ENCODE data around the gene EIF4E1B.

The EIF4E1B gene

GRCh38 chr5:176646707-176647029 lies 16.2 kb downstream of the EIF4E1B start:
- no peak for DNase-seq (ENCODE audit: low read depth)
- peak overlapping the region; percentile 28 for H3K4me3 ChIP-seq (ENCODE audit: low read depth, low read length)
- TF ChIP-seq CTCF (IDR thresholded peaks at IDR 0.05; ENCODE audit: low read depth, low read length) (no peak), POLR2A (IDR thresholded peaks at IDR 0.05; ENCODE audit: extremely low read depth, insufficient read length) (no peak), MAX (IDR thresholded peaks at IDR 0.05; ENCODE audit: low read depth, low read length) (no peak; the same call in 1 of the 2 replicates), MYC (IDR thresholded peaks at IDR 0.05; ENCODE audit: low read depth, low read length) (no peak)

- H3K4me3 ChIP-seq (ENCODE audit: low read depth, low read length) = peak within 1 kb of the TSS; percentile 52
- TF ChIP-seq MAX (IDR thresholded peaks at IDR 0.05; ENCODE audit: low read depth, low read length) (0 out of 2 replicates have a peak, but pooled peaks have one; percentile 30), MYC (IDR thresholded peaks at IDR 0.05; ENCODE audit: low read depth, low read length) (peak; percentile 21; the same call in 1 of the 2 replicates), POLR2A (IDR thresholded peaks at IDR 0.05; ENCODE audit: extremely low read depth, insufficient read length) (peak; percentile 83), CTCF (IDR thresholded peaks at IDR 0.05; ENCODE audit: low read depth, low read length) (no peak)
- peak; percentile 97 for DNase-seq (ENCODE audit: low read depth)
Measured at GRCh38 chr5:176647030-176647842, 16.8 kb downstream of the EIF4E1B start, which contains the start of gene TSPAN17. TSPAN17 (plus strand) TSS chr5:176647484; CDS start chr5:176647616, 132 bp downstream.

GRCh38 chr5:176647843-176648473 lies 17.5 kb downstream of the EIF4E1B start:
- no peak overlapping the region for H3K4me3 ChIP-seq (ENCODE audit: low read depth, low read length)
- no peak for TF ChIP-seq MYC (IDR thresholded peaks at IDR 0.05; ENCODE audit: low read depth, low read length)
- no peak for TF ChIP-seq MAX (IDR thresholded peaks at IDR 0.05; ENCODE audit: low read depth, low read length)
- no peak for TF ChIP-seq CTCF (IDR thresholded peaks at IDR 0.05; ENCODE audit: low read depth, low read length)
- TF ChIP-seq POLR2A (IDR thresholded peaks at IDR 0.05; ENCODE audit: extremely low read depth, insufficient read length) = no peak
- DNase-seq (ENCODE audit: low read depth) = no peak

- H3K4me3 ChIP-seq (ENCODE audit: low read depth, low read length) = no peak overlapping the region
Measured at GRCh38 chr5:176648474-176649194, 18.2 kb downstream of the EIF4E1B start.

More at GRCh38 chr5:176648474-176649194, 18.2 kb downstream of the EIF4E1B start:
- TF ChIP-seq MYC (IDR thresholded peaks at IDR 0.05; ENCODE audit: low read depth, low read length) (no peak), POLR2A (IDR thresholded peaks at IDR 0.05; ENCODE audit: extremely low read depth, insufficient read length) (no peak), MAX (IDR thresholded peaks at IDR 0.05; ENCODE audit: low read depth, low read length) (no peak), CTCF (IDR thresholded peaks at IDR 0.05; ENCODE audit: low read depth, low read length) (no peak)
- DNase-seq (ENCODE audit: low read depth) = no peak

All from NB4 (cell line).